HK-2 (cell line): Measurements from ENCODE around the gene JAK3.
A peak's percentile ranks its signal among the peaks of the same experiment; 100 is the strongest.
"Not testable (repeated sequence)": the region's sequence is repeated elsewhere in the genome, so short reads cannot be mapped to it uniquely, and the experiment has no call there.

Source experiments
- DNase-seq: peaks from one replicate; pipeline ENCODE4 v3.0.0-alpha.2; 2018; ENCODE audit not compliant: unreplicated experiment

JAK3 gene

DNA sequence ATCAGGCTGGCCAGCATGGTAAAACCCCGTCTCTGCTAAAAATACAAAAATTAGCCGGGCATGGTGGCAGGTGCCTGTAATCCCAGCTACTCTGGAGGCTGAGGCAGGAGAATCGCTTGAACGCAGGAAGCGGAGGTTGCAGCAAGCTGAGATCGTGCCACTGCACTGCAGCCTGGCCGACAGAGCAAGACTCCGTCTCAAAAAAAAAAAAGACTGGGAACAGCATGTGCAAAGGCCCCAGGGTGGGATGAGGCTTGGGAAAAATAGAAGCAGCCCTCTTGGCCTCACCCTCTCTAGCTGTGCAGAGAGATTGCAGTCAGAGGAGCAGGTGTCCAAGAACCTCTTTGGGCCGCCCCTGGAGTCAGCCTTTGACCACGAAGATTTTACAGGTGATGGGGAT, 69.9 kb downstream of the JAK3 start:
- DNase-seq: not testable (repeated sequence)

DNA sequence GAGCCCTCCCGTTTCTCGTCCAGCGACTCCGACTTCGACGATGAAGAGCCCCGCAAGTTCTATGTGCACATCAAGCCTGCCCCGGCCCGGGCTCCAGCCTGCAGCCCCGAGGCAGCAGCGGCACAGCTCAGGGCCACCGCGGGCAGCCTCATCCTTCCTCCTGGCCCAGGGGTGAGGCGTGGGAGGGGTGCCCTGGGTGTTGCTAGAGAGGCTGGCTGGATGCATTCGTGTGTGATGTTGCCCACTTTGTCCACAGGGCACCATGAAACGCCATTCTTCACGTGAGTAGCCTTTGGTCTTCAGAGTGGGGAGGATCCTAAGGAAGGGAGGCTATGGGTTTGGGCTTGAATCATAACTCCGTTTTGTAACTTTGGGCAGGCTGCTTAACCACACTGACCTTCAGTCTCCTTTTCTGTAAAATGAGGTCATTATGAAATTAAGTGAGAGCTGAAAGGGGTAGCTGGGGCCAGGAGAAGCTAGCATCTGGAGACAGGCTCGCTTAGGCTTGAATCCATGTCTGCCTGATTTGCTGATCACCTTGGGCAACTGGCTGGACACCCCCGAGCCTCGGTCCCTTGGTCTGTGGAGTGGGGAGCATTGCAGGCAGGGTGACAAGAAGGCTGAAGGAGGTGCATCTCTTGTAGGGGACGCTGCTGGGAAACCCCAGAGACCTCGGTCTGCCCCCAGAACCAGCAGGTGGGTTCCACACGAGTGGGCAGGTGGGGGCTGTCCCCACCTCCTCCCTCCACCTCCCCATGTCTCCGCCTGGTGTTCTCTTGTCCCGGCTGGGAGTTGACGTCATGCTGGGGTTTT, 71.6 kb downstream of the JAK3 start:
- no peak for DNase-seq

DNA sequence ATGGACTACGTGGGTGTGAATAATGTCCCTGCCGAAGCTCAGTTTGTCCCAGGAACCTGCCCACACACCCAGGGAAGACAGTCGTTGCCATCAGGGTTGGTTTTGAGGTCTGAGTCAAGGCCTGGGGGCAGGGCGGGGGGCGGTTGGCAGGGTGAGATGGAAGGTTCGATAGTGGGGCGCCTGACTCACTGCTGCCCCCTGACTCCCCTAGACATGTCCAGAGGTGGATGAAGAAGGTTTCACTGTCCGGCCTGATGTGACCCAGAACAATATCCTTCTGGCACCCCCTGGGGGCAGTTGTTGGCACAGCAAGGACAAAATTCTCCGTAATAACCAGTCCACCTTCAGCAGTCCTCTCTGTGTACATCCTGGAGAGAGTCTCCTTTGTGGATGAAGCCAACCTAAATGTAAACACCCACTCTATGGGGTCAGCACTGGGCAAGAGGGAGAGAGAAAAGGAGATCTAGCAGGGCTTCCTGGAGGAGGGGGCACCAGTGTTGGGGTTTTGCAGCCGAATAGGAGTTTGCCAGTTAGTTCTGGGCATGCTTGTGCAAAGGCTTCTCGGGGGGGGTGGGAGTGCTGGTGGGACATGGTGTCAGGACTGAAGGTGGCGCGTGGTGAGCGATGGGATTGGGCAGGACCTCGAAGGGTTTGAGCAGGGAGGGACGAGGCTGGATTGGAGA, 72.4 kb downstream of the JAK3 start:
- DNase-seq: peak; percentile 42
